A673 (cell line): ENCODE results near the gene MAGEF1. TPM values are rescaled to one million over a fixed set of nuclear protein-coding genes. Genes with fewer than 3 reads are reported as not detected.

Source experiments
- BruUV-seq: library from RNA; stranded (reverse); fragments of 400-500 nt; replicated peaks from 2 replicates; lab custom pipeline; 2021; lab: Mats Ljungman, UMichigan
- CTCF ChIA-PET: fragments of 300-600 bp; sonication (Branson Sonifier 250); formaldehyde crosslinking; loops from one replicate; lab custom pipeline; 2022; ENCODE audit warnings: antibody characterized with exemption; lab: Charles Lee
- POLR2A ChIA-PET: fragments of 300-600 bp; sonication (Branson Sonifier 250); formaldehyde crosslinking; loops from one replicate; lab custom pipeline; 2022; ENCODE audit warnings: antibody characterized with exemption; ENCODE audit not compliant: low non-redundant PET; lab: Charles Lee
- DNase-seq: peaks from one replicate; pipeline ENCODE4 v3.0.0-alpha.2; 2015; ENCODE audit warnings: low spot score
- H3K27ac ChIP-seq: fragments of 200-600 bp; sonication (generic); 2 replicates; pipeline ENCODE4 v1.5.1; 2016; ENCODE audit warnings: mixed run types, low read depth, mild to moderate bottlenecking, mixed read lengths, antibody characterized with exemption, low read length; ENCODE audit not compliant: poor library complexity, severe bottlenecking
- H3K27me3 ChIP-seq: fragments of 200-600 bp; sonication (generic); replicated peaks from 2 replicates; pipeline ENCODE4 v1.6.1; 2017; ENCODE audit warnings: mixed run types, low read depth, mild to moderate bottlenecking, mixed read lengths, antibody characterized with exemption, low read length; ENCODE audit not compliant: insufficient read depth, poor library complexity
- H3K36me3 ChIP-seq: fragments of 200-600 bp; sonication (generic); 2 replicates; pipeline ENCODE4 v1.6.1; 2016; ENCODE audit warnings: mixed run types, mild to moderate bottlenecking, mixed read lengths, antibody characterized with exemption, low read length; ENCODE audit not compliant: insufficient read depth, poor library complexity, severe bottlenecking
- H3K4me1 ChIP-seq: fragments of 200-600 bp; sonication (generic); 2 replicates; pipeline ENCODE4 v1.6.1; 2017; ENCODE audit warnings: mixed run types, mild to moderate bottlenecking, mixed read lengths, antibody characterized with exemption, low read length; ENCODE audit not compliant: insufficient read depth, poor library complexity, severe bottlenecking
- H3K4me3 ChIP-seq: fragments of 200-600 bp; sonication (generic); 2 replicates; pipeline ENCODE4 v1.5.1; 2016; ENCODE audit warnings: low read depth, mixed run types, mild to moderate bottlenecking, mixed read lengths, low read length; ENCODE audit not compliant: poor library complexity, severe bottlenecking
- H3K9me3 ChIP-seq: fragments of 200-600 bp; sonication (generic); 2 replicates; pipeline ENCODE4 v1.6.1; 2016; ENCODE audit warnings: mixed run types, low read depth, mild to moderate bottlenecking, mixed read lengths, antibody characterized with exemption, low read length; ENCODE audit not compliant: poor library complexity, severe bottlenecking
- CTCF ChIP-seq: fragments of 300-800, 200-600 bp; sonication (generic); conservative IDR thresholded peaks from 2 replicates; pipeline ENCODE4 v1.5.1; 2017; ENCODE audit warnings: low read depth, mild to moderate bottlenecking, antibody characterized with exemption, low read length, moderate library complexity, mixed read lengths
- EZH2 ChIP-seq: fragments of 200-600 bp; sonication (generic); IDR thresholded peaks from 2 replicates; pipeline ENCODE4 v1.6.1; 2017; ENCODE audit warnings: borderline replicate concordance, low read depth, mild to moderate bottlenecking, mixed read lengths, antibody characterized with exemption, low read length; ENCODE audit not compliant: poor library complexity, severe bottlenecking
- intact Hi-C: fragments of 100-400 bp; cut with micrococcal nuclease; formaldehyde crosslinking; loops from one replicate; pipeline ENCODE4 v1.10.0; 2022; ENCODE audit not compliant: unreplicated experiment
- total RNA-seq: library from RNA; stranded (reverse); gene quantifications from 2 replicates; pipeline ENCODE4 v1.2.3, GENCODE V29; 2021

Gene MAGEF1
- total RNA-seq, 1 experiment from 2014 or later = 47.6 TPM

- no TSS peak for BruUV-seq
- intact Hi-C loops = no loop called here
- Histone ChIP-seq H3K4me1 (peaks cover 16% of the 10 kb centered on the region), H3K9me3 (no peaks in the 10 kb centered on the region), H3K27ac (no peak overlapping the region), H3K27me3 (no peaks in the 10 kb centered on the region), H3K4me3 (no peak overlapping the region), H3K36me3 (no peaks in the 10 kb centered on the region)
- POLR2A ChIA-PET = no interaction called here
- CTCF ChIA-PET = no interaction called here
- DNase-seq = no peak
- no peak for TF ChIP-seq CTCF
- no peak for TF ChIP-seq EZH2
These were observed 40.5 kb upstream of the MAGEF1 start for GRCh38 chr3:184752361-184752760.

- no peaks in the 10 kb centered on the region for H3K9me3 ChIP-seq
- TF ChIP-seq CTCF (no peak), EZH2 (no peak)
- no peaks in the 10 kb centered on the region for H3K27me3 ChIP-seq
- no peak overlapping the region for H3K4me3 ChIP-seq
- no TSS peak for BruUV-seq
- H3K4me1 ChIP-seq = peaks cover 9% of the 10 kb centered on the region
- CTCF ChIA-PET = no interaction called here
- intact Hi-C loops = no loop called here
- no peaks in the 10 kb centered on the region for H3K36me3 ChIP-seq
- POLR2A ChIA-PET = no interaction called here
- no peak for DNase-seq
- H3K27ac ChIP-seq = no peak overlapping the region
These were observed 39.6 kb upstream of the MAGEF1 start for GRCh38 chr3:184751204-184752040.

GRCh38 chr3:184750349-184751083 is 38.7 kb upstream of the MAGEF1 start:
- Histone ChIP-seq H3K4me1 (no peaks in the 10 kb centered on the region), H3K9me3 (no peaks in the 10 kb centered on the region), H3K27ac (no peak overlapping the region), H3K4me3 (no peak overlapping the region), H3K27me3 (no peaks in the 10 kb centered on the region), H3K36me3 (no peaks in the 10 kb centered on the region)
- ChIA-PET CTCF (no interaction called here), POLR2A (no interaction called here)
- no peak for TF ChIP-seq EZH2
- TF ChIP-seq CTCF = no peak
- intact Hi-C loops = no loop called here
- DNase-seq = no peak
- BruUV-seq = no TSS peak
